HEK293 (cell line): ENCODE results near the gene LDLRAD4.
"Not testable (repeated sequence)": the region's sequence is repeated elsewhere in the genome, so short reads cannot be mapped to it uniquely, and the experiment has no call there.

ENCODE experiments used
- CTCF ChIA-PET: fragments of 350-600 bp; formaldehyde crosslinking; extraction: SDS; loops from one replicate; lab custom pipeline; 2021; ENCODE audit warnings: antibody characterized with exemption; lab: Yijun Ruan, JAX
- POLR2A ChIA-PET: fragments of 300-600 bp; formaldehyde crosslinking; extraction: SDS; loops from one replicate; lab custom pipeline; 2020; ENCODE audit warnings: antibody characterized with exemption, inconsistent platforms; lab: Yijun Ruan, JAX
- H3K27ac ChIP-seq: fragments of 200-500 bp; sonication (Bioruptor generic); 2 replicates; pipeline ENCODE4 v1.5.1; 2014; ENCODE audit warnings: low read depth, low read length, control low read depth, inconsistent platforms; ENCODE audit errors: extremely low read depth
- H3K36me3 ChIP-seq, 2 experiments: fragments of 200-500 bp in 1 of 2; sonication (Bioruptor generic) in 1 of 2; 1 replicate in 1 of 2; 2 replicates in 1 of 2; pipeline ENCODE4 v1.5.1; 2014 to 2017; ENCODE audit warnings: inconsistent platforms in 2 of 2, low read length in 2 of 2; ENCODE audit not compliant: control insufficient read depth in 2 of 2, insufficient read depth in 1 of 2
- H3K4me1 ChIP-seq: fragments of 200-500 bp; sonication (Bioruptor generic); 2 replicates; pipeline ENCODE4 v1.5.1; 2014; ENCODE audit warnings: mild to moderate bottlenecking, low read length, inconsistent platforms; ENCODE audit not compliant: control insufficient read depth, insufficient read depth
- H3K4me3 ChIP-seq: 2 replicates; pipeline ENCODE4 v1.5.1; 2011; ENCODE audit warnings: low read depth, mild to moderate bottlenecking, control low read depth, low read length, moderate library complexity
- H3K9me3 ChIP-seq: fragments of 200-500 bp; sonication (Bioruptor generic); 2 replicates; pipeline ENCODE4 v1.5.1; 2014; ENCODE audit warnings: low read depth, low read length, inconsistent platforms; ENCODE audit not compliant: control insufficient read depth, insufficient read depth
- ATF2 ChIP-seq: fragments of 450-650 bp; formaldehyde crosslinking; IDR thresholded peaks from 2 replicates; pipeline ENCODE4 v1.5.1; 2016; ENCODE audit warnings: missing biosample characterization, missing genetic modification characterization, low read depth
- PRDM10 ChIP-seq: fragments of 450-650 bp; formaldehyde crosslinking; IDR thresholded peaks from 2 replicates; pipeline ENCODE4 v1.5.1; 2016; ENCODE audit warnings: missing biosample characterization, missing genetic modification characterization
- ZNF146 ChIP-seq: fragments of 450-650 bp; formaldehyde crosslinking; IDR thresholded peaks from 2 replicates; pipeline ENCODE4 v1.5.1; 2016; ENCODE audit warnings: missing biosample characterization, missing genetic modification characterization
- ZNF280D ChIP-seq: fragments of 450-650 bp; formaldehyde crosslinking; IDR thresholded peaks from 2 replicates; pipeline ENCODE4 v1.5.1; 2016; ENCODE audit warnings: missing biosample characterization, missing genetic modification characterization
- ZNF48 ChIP-seq: fragments of 450-650 bp; formaldehyde crosslinking; IDR thresholded peaks from 2 replicates; pipeline ENCODE4 v1.5.1; 2016; ENCODE audit warnings: missing biosample characterization, missing genetic modification characterization
- ZNF621 ChIP-seq: fragments of 450-650 bp; formaldehyde crosslinking; IDR thresholded peaks from 2 replicates; pipeline ENCODE4 v1.5.1; 2017; ENCODE audit warnings: missing biosample characterization, missing genetic modification characterization
- ZSCAN23 ChIP-seq: fragments of 450-650 bp; formaldehyde crosslinking; IDR thresholded peaks from 2 replicates; pipeline ENCODE4 v1.5.1; 2016; ENCODE audit warnings: missing biosample characterization, missing genetic modification characterization

Gene LDLRAD4

GRCh38 chr18:13688191-13689136, 469.9 kb downstream of the LDLRAD4 start:
- H3K9me3 ChIP-seq, result no peaks in the 10 kb centered on the region
- POLR2A ChIA-PET, result no interaction called here
- H3K27ac ChIP-seq, result no peak overlapping the region
- no peaks in the 10 kb centered on the region for H3K36me3 ChIP-seq
- no peak overlapping the region for H3K4me3 ChIP-seq
- CTCF ChIA-PET, result no interaction called here
- H3K4me1 ChIP-seq, result peaks cover 3% of the 10 kb centered on the region; the same call in 1 of the 2 replicates
- TF ChIP-seq ATF2 (tag by site-specific recombination) (no peak), ZNF621 (tag by site-specific recombination) (no peak), ZNF48 (tag by site-specific recombination) (no peak), PRDM10 (tag by site-specific recombination) (peak; percentile 93), ZSCAN23 (no peak)

- H3K4me1 ChIP-seq, H3K36me3 ChIP-seq, H3K9me3 ChIP-seq, POLR2A ChIA-PET, H3K4me3 ChIP-seq, H3K27ac ChIP-seq: not testable (repeated sequence)
- CTCF ChIA-PET, result interaction anchor here (0.6 to 1.0 kb wide), 3 partner anchors 9 to 111 kb away, joined by 3 to 4 read pairs (median 4); no protein-coding TSS in a partner anchor
Measured at GRCh38 chr18:13690060-13690459, 471.5 kb downstream of the LDLRAD4 start.

GRCh38 chr18:13695337-13695736, 476.8 kb downstream of the LDLRAD4 start:
- H3K36me3 ChIP-seq, H3K9me3 ChIP-seq, H3K27ac ChIP-seq, POLR2A ChIA-PET: not testable (repeated sequence)
- TF ChIP-seq ZNF146 (tag by site-specific recombination), result peak; percentile 61
- peak; percentile 55; the same call in 1 of the 2 replicates for TF ChIP-seq ZNF280D (tag by site-specific recombination)
- TF ChIP-seq, all 188 proteins: peak for 2; not testable (repeated sequence) for 186
- H3K4me3 ChIP-seq, H3K4me1 ChIP-seq, CTCF ChIA-PET: not testable (repeated sequence)
